HG03457 (cell line): ENCODE results near the gene EIF3K.

ENCODE experiments used
- ATAC-seq: cut with Tn5 transposase; IDR thresholded peaks from one replicate; pipeline ENCODE4 v1.9.1; 2021; ENCODE audit warnings: moderate number of reproducible peaks; ENCODE audit not compliant: unreplicated experiment

Gene EIF3K

DNA sequence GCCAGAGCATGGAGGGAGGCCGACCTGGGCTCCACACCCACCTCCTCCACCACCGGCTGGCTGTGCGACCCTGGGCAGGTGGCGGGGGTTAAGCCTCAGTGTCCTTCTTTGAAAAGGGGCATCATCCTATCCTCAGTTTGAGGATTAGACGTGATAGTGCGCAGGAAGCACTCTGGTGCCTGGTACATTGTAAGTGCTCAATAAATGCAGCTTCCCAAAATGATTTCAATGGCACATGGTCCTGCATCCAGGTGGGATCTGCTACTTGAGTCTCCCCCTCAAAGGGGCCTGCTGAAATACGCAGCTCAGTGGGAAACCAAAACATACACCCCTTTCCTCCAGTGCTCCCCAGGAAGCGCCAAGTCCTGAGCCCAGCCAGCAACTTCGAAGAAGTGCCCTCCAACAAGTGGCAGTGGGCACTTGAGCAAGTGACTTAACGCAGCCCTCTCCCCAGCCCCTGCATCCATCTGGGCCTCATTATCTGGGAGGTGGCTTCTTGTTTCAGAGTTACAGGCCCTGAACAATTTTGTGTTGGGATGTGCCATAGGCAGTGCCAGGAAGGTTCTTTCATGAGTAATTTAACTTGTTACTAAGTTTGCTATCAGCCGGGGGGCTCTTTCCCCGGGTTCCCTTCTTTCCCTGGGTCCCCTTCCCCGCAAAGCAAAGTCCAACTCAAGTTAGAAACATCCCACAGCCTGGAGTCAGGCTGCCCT, 46.4 kb downstream of the EIF3K start:
- no peak for ATAC-seq

DNA sequence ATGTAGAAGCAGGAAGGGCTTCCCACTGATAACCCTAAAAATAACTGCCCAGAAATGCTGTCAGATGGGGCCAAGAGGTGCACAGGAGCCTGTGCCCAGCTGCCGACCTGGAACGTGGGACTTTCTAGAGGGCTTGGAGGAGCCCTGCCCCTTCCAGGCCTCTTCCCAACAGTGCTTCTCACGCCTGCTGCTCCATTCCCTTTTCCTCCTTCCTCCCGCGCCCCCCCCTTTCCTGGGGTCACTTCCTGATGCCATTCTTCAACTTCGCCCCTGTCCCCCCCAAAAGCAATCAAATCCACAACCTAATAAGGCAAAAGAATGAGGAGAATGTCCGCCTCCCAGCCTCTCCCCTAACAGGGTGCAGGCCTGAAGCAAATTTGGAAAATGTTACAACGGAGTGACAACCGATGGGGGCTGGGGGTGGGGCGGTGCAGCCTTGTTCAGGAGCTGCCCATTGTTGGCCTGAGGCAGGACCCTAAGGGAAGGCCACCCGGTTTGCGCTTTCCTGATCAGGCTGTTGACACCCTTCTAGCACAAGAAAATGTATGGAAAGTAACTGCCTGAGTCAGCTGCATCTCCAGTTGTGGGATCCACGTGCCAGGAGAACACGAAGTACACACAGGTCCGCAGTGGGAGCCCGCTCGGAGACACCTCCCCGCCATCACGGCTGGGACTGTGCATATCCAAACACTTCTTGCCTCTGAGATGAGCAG, 47.1 kb downstream of the EIF3K start:
- no peak for ATAC-seq

DNA sequence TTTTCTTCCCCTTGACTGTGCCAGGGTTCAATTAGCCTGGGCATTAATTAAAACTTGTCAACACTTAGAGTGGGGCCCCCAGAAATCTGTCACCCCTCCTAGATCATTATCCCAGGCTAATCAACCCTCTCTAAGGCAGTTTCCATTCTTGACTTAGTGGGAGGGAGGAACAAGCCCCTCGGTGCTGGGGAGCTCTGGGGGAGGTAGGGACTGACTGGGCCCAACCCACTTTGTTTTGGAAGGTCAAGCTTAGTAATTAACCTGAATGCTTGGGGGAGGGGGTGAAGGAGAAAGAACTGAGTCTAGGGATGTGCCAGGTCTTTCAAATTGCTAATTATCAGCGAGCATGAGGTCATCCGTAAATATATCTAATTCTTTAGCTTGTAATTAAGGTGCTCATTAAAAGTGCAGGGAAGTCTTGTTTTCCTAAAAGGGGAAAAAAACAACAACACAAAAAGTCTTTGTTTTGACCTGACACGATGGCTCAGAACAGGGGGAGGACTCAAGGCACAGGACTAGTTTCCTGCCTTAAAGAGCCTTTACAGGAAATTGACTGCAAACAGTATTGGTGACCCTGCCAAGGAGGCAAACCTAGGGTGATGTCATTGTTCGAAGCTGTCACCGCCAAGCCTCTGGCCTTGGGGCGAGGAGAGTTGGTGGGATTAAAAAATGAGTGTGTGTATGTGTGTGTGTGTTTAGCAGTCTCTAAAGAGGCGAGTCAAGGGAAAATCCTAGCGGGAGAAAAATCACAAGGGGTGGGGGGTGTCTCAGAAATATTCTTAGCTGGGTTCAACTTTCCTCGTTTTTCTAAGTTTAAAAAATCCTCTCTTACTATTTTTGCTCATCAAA, 47.9 kb downstream of the EIF3K start:
- no peak for ATAC-seq

DNA sequence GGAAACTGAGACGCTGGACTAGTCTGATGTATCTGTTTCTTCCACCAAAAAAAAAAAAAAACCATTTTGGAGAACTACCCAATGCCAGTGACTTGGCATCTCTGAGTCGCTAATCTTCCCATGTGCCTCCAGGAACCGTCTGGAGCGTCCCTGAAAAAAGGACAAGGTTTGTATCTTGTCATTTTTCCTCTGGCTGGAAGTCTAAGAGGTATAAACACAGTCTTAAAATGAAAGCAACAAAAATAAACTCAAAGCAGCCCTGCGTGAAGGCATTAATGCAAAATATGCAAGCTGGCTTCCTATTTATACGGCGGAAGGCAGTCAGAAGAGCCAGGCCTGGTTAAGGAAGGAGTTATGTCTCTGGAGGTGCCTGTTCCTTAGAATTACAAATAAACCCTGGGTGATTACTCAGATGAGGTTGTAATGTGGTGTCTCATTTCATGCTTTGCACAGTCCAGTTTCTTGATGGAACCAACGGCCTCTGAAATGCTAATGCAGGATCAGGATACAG, 48.7 kb downstream of the EIF3K start:
- ATAC-seq = no peak

DNA sequence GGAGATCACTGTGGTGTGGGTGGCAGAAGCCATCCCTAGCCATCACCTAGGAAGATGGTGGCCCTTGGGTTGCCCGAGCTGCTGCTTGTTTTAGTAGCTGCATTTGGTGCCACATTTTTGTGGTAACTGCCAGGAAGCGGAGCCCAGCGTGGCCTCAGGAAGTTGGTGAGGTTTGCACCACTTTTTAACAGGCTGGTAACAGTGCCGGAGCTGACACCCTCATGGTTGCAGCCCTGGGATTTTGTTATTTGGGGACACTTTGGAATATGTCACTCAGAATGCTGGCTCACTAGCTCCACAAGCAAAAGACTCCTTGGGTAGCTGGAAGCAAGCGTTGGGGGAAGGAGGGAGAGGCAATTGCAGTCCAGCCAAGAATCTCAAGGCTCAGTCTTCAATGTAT, 50.6 kb downstream of the EIF3K start:
- no peak for ATAC-seq

DNA sequence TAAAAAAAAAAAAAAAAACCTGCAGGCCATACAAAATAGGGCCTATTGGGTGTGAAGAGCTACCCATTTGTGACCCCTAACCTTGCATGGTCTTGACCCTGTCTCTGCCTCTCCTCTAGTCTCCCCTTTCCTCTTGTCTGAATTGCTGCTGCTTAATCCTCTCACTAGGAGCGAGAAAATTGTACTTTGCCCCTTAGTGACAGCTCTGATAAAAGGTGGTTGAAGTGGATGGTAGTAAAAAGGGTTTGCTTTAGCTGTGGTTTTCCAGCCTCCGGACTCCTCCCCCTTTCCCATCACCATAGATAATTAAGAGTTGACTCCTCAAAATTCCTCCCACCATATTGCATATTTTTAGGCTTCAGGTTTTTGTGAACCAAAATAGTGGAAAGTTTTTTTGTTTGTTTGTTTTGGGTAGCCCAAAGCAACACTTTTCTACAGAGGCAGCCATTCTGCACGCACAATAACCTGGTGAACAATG, 52.0 kb downstream of the EIF3K start:
- no peak for ATAC-seq

DNA sequence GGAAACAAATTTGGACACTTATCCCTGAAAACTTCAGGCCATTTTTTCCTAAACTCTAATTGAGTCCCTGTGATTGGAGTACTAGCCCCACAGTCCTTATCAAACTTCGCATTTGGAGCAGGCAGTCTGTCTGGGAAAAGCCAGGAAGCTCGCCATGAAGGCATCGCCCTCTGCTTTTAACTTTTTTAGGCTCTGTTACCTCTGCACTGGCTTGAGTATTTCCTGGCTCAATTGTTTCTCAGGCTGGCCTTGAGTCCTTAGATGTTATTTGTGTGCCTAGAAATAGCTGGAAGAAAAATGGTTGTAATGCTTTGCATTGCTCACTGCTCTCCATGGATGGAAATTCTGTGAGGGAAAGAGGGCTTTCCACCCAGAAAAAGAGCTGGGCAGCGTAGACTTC, 52.7 kb downstream of the EIF3K start:
- no peak for ATAC-seq

DNA sequence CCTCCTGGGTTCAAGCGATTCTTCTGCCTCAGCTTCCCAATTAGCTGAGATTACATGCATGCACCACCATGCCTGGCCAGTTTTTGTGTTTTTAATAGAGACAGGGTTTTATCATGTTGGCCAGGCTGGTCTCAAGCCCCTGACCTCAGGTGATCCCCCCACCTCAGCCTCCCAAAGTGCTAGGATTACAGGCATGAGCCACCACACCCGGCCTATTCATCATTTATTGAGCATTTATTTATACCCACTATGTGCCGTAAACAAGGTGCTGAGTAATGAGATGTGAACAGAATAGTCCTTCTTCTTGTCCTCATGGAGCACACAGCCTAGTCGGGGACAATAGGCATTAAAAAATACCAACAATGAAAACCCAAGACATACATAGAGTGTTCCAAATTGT, 54.0 kb downstream of the EIF3K start:
- ATAC-seq = no peak

DNA sequence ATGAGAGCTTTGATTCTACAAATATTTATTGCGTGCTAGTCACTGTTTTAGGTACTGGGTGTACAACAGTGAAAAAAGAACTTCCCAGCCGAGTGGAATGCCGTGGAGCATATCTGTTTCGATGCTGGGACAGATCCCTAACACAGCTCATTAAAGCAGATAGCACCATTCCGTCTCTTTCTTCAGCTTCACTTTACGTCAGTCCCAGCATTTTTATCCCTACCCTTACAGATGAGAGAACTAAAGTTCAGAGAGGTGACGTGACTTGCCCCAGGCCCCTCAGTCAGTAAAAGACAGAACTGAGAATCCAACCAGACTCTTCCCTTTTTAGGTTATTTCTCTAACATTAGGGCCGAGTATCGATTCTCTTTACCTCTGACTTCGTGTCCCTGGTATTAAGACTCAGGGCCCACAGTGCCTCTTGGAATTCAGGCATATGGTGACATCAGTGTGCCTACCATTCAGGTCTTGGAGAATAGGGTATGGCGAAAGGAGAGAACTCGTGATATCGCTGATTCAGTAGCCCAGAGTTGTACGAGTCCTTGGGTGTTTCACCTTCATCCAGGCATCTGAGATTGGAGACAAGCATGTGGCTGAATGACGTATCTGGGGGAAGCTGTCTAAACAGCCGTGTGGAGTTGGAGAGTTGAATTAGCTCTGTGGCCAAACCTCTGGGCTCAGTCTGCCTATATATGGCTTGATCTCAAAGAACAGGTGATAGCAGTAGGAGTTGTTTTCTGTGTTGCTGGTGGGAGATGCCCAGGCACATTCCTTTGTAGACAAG, 55.6 kb downstream of the EIF3K start:
- no peak for ATAC-seq

DNA sequence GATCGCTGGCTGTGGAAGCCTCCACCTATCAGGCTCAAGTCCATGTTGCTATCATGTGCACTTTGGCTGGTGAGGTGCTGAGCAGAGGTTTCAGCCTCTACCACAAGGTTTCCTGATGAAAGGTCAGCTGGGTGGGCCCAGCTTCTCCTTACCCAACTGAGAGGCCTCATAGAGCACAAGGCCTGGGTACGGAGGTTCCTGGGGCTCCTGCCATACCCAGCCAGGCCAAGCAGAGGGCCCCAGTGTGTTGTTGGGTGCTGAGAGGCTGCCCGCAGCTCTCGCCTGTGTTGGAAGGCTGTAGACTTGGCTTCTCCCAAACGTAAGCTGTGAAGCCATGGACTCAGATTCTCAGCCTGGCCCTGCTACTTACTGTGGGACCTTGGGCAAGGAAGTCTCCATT, 56.6 kb downstream of the EIF3K start:
- no peak for ATAC-seq

DNA sequence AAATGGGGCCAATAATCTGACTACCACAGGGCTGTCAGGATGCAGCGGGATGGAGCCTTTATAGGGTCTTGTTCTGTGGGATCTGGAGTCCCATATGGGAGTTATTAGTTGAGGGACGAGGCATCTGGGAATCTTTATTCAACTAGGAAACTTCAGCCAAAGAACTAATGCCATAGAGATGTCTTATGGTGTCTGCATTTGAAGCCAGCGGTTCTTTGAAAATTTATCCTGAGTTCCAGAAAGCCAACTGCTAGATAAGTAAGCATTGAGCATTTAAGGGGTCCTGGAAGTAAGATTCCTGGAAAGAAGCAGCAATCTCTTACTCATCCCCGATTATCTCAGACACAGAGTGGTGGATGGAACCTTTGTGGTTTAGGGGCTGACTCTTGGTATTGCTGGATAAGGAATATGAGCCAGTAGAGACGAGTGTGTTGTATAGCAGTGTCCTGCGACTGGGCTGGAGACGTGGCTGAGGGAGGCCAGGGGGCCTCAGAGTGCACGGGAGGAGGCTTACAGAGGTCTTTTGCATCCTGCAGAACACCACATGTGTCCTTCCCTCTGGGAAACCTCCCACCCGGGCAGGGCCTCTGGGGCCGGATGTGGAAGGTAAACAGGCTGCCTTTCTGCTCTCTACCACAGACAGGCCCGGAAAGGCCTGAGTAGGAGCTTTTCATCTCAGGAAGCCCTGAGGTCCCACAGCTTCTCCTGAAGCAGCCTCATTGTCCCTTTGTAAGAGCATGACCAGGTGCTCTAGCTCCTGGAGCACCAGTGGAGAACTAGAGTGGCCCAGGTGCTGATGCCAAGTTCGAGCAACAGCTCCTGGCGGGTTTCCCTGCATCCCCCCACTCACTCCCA, 57.3 kb downstream of the EIF3K start:
- no peak for ATAC-seq

DNA sequence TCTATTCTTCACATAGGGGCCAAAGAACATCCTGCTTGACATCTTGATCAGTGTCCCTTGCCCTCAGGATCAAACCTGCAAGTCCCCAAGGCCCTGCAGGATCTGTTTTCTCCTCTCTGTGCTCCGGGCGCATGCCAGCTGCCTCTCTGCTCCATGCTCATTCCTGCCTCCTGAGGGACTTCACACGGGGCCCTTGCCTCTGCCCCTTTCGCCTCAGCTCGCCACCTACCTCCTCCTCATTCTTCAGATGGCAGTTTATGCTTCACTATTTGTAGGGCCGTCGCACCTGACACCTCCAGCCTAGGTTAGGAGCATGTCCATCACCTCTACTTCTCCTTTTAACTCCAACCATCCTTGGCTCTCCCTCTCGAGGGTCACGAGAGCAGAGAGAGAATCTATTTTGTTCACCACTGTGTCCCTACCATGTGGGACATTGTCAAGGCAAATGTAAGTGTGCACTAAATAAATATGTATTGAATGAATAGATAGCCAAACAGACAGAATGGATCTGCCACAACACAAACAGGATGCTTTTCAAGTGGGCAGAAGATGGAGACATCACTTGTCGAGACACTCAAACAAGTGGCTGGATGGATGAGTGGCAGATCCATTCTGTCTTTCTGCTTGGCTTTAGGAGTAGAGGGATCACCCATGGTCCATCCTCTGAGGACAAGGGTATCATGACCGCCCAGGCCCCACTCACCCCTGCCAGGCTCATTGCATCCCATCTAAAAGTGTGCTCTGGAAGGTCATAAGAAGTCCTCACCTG, 58.1 kb downstream of the EIF3K start:
- no peak for ATAC-seq

DNA sequence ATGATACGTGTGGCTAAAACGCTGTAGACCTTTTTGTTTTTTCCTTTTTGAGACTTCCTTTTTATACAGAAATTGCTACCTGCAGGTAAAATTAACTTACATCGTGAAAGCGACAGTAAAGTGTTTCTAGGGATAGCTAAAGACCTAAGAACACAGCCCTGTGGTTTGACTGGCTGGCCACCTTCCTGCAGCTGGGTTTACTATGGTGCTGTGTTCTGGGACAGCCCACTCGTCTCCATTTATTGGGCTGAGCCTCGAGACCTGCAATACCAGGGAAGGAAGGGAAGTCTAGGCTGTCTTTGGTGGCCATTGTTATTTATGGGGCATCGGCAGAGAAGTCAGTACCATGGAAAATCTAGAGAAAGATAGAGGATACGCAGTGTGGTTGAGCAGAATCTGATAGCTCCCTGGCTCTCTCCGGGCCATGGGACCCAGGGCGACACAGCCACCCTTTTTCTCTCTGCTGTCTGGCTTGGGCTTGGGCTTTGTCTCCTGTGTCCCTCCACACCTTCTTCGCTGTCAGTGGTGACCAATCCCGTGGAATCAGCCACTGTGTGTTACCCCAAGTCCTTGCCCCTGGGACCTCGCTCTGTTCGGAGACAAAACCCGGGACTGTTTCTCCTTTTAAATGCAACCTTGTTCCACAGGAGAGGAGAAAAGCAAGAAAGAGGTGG, 59.4 kb downstream of the EIF3K start:
- ATAC-seq = no peak

DNA sequence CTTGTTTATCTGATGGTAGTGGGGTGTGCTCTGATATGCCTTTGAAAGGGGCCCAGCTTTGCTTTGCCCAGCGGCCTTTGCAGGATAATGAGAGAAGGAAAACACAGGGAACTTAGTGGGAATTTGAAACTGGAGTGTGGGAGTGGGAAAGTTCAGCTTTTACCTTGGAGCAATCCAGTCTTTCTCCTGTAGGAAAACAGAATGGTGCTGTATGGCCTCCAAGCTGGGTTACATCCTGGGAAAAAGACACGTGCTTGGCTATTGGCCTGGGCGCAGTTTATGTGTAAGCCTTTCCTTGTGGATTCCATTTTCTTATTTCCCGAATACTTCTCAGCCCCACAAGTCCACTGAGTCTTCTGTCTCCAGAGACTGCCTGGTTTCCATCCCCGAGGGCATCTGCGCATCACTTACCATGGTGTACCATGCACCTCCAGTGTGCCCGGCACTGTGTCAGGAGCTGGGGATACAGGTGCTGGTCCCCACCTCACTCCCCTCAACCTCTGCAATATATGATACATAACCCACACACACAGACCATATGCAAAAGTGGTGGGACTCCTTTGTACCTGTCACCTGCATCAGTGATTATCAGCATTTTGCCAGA, 60.0 kb downstream of the EIF3K start:
- no peak for ATAC-seq

DNA sequence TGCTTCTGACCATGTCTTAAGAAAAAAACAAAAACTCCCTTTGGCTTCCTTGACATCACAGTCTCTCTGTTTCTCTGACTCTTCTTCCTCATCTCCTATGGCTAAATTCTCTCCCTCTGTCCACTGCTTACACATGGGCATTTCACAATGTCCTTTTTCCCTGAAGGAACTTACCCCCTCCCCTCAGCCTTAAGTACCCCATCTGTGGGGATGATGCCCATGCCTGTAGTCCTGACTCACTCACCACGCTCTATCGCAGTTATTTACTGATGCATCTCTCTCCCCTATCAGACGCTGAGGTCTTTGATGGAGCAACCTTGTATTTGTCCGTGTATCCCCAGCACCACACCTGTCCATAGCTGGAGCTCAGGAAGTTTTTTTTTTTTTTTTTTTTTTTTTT, 60.9 kb downstream of the EIF3K start:
- ATAC-seq = no peak

DNA sequence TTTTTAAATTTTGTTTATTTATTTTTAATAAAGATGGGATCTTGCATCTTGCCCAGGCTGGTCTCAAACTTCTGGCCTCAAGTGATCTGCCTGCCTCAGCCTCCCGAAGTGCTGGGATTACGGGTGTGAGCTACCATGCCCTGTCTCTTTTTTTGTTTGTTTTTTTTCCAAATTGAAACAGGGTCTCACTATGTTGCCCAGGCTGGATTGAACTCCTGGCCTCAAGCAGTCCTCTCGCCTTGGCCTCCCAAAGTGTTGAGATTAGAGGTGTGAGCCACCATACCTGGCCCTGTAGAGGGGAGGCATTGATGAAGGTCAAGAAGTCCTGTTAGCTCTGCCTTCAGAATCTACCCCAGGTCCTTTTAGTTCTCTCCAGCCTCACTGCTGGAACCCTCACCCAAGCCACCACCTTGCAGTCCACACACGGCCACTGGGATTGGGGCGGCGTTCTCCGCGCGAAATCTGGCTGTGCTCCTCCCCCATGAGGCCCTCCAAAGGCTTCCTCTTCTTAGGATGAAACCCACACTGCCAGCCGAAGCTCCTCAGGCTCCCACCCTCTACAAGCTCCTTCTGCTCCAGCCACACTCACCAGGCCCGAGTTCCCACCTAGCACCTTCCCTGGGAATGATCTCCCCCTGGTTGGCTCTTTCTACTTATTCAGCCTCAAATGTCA, 63.3 kb downstream of the EIF3K start:
- ATAC-seq = no peak

DNA sequence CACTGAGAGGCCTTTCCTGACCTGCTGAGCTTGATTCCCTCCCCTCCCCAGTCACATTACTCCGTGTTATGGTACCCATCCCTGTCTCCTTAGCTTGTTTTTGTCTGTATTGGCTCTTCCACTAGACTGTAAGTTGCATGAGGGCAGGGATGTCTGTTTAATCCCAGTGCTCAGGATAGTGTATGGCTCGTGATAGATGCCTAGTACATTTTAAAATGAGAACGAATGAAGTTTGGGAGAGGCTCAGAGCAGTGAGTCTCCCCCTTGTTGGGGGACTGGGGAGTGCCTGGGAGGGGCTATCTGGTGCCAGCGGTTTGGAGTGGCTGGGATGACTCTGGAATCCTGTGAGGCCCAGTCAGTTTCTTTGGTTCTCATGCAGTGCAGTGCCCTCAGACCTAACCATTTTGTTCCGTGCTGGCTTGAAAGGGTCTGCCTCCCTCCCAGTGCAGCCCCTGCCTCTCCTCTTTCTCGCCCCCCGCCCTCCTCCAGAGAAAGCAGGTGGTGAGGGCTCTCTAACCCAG, 63.9 kb downstream of the EIF3K start:
- ATAC-seq = no peak
